GM21723 (cell line): ENCODE results near the gene FREM2.

Experiments used
- ATAC-seq: cut with Tn5 transposase; IDR thresholded peaks from one replicate; pipeline ENCODE4 v1.9.1; 2021; ENCODE audit warnings: mild to moderate bottlenecking, moderate library complexity; ENCODE audit not compliant: unreplicated experiment

FREM2 gene

DNA sequence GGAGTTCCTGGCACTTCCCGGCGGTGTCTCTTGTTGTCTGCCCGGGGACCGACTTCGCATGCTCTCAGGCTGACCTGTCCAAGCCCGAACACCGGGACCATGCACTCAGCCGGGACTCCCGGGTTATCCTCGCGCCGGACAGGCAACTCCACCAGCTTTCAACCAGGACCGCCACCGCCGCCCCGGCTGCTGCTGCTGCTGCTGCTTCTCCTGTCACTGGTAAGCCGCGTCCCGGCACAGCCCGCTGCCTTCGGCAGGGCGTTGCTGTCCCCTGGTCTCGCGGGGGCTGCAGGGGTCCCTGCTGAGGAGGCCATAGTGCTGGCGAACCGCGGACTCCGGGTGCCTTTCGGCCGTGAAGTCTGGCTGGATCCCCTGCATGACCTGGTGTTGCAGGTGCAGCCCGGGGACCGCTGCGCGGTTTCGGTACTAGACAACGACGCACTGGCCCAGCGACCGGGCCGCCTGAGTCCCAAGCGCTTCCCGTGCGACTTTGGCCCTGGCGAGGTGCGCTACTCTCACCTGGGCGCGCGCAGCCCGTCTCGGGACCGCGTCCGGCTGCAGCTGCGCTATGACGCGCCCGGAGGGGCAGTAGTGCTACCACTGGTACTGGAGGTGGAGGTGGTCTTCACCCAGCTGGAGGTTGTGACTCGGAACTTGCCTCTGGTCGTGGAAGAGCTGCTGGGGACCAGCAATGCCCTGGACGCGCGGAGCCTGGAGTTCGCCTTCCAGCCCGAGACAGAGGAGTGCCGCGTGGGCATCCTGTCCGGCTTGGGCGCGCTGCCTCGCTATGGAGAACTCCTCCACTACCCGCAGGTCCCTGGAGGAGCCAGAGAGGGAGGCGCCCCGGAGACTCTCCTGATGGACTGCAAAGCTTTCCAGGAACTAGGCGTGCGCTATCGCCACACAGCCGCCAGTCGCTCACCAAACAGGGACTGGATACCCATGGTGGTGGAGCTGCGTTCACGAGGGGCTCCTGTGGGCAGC is 661 bp downstream of the FREM2 start:
- no peak for ATAC-seq

GRCh38 chr13:38688674-38689073 is 1.8 kb downstream of the FREM2 start:
- no peak for ATAC-seq

DNA sequence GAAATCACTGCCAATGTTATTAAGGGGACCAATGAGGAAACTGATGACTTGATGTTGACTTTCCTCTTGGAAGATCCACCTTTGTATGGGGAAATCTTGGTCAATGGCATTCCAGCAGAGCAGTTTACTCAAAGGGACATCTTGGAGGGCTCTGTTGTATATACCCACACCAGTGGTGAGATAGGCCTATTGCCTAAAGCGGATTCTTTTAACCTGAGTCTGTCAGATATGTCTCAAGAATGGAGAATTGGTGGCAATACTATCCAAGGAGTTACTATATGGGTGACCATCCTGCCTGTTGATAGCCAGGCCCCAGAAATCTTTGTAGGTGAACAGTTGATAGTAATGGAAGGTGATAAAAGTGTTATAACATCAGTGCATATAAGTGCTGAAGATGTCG is 3.4 kb downstream of the FREM2 start:
- no peak for ATAC-seq

GRCh38 chr13:38693168-38693567 is 6.3 kb downstream of the FREM2 start:
- no peak for ATAC-seq

GRCh38 chr13:38693641-38694040 is 6.8 kb downstream of the FREM2 start:
- no peak for ATAC-seq

DNA sequence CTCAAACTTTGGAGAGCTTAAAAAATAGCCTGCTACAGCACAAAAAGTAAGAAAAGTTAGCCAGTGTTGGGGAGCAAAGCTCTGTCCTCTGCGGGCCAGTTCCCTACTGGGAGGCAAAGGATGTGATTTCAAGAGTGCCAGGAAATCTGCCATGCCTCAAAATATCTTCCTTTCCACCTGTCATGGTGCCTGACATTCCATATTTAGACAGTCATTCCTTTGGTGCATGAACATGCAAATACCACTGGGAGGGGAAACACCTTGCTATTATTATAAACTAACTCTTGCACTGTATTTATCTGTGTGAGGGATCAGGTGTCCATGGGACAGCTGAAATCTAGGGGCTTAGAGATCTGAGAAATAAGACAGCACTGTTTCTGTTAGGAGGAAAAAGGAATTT is 10.3 kb downstream of the FREM2 start:
- ATAC-seq: no peak

DNA sequence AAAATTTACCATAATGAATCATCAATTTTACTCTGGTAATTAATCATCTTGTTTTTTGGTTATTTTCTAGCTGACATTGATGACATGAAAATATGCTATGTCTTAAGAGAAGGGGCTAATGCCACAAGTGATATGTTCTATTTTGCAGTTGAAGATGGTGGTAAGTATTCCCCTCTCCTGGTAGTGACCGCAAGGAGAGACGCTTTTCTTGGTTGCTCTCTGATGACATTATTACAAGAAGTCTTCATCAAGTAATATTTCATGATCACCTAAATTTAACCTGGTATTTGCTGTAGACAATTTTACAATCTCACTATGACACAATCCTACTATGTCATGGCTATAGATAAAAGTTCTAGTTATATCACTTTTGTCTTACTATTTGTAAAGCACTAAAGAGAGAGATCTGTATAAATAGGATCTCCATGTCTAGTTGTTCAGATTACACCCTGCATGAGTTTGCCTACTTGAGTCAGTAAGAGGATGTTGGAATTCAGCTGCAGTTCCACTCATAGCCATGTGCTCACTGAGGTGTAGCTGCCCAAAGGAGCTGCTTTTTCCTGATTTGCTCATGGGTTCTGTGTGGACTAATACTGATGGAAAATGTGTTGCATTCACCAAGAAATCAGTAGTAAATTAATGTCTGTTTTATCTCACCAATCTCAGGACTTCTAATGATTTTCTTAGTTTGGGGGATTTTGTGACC is 10.9 kb downstream of the FREM2 start:
- ATAC-seq: no peak

DNA sequence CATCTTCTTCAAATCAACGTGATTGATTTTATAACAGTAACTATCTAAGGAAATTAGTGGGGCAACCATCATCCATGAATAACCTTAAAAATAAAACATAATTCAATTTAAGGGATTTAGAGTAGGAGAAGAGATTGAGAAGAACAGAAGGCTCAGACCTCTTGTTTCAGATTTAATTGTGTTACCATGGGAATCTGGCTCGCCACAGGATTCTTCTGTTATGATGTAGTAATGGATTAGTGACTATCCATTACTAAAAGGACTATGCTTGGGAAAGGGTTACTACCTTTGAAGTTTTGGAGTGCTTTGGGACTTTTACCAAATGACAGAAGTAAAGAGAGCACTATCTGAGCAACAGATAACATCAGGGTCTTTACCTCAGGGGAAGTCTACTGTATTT is 13.2 kb downstream of the FREM2 start:
- ATAC-seq: no peak

GRCh38 chr13:38702669-38703068 is 15.8 kb downstream of the FREM2 start:
- ATAC-seq: no peak

DNA sequence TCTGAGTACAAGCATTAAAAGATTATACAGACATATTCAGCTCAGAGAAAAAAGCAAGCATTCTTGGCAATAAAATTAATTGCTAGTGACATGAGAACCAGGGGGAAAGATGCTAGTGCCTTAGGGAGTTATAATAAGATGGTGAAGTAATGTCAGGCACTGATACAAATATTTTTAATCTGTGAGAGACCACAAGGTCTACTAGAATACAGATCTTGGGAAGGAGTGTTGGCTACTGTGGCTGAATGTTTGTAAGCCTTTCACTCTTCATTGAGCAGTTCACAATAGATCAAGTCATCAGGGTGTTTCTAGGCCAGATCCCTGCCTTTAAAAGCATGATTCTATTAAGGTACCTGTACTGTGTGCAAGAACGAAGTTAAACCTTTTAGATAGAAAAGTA is 16.4 kb downstream of the FREM2 start:
- ATAC-seq: no peak

DNA sequence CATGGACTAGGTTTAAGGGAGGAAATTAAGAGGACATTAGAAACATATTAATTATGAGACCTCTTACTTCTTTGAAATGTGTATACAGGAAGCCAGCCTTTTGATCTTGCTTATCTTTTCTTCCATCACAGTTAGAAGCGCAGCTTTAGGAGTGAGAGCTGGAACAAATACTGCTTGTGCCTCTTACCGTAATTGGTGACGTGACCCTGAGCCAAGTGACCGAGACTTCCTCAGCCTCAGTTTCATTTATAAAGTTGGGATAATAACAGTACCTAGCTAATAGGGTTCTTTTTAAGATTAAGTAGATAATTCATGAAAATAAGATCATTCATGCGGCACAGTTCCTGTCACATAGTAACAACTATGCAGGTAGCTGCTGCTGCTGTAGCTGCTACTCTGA is 18.5 kb downstream of the FREM2 start:
- ATAC-seq: no peak

DNA sequence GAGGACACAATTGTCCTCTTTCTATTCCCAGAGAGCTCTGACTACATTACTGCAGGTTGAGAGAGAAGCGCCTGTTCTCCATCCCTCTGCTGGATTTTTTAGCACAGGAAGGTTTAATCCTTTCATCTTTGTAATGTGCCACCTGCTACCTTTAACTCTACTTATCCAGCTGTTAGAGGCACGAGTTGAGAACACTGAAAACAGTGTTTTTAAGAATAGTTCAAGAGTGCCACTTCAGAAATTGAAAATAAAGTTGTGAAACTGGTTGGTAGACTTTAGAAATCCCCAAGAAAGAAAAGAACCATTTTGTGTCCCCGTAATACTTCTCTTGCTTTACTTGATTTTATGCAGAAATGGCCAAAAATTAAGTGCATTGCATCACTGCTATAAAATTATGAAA is 20.6 kb downstream of the FREM2 start:
- ATAC-seq: no peak

DNA sequence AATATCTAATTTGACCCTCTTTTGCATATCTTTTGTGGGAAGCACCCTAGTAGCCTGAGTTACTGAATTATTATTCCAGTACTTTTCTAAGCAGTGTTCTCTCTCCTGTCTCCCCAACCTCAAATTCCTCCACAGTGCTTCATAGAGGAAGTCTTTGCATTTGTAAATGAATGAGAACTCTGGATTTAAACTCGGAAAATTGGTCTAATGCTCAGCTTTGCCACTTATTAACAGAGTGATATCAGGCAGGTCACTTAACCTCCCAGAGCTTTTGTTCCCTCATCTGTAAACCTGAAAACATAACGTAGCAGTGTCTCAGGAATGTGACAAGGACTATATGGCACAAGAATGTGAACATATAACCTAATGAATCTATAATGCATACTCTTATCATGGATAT is 26.2 kb downstream of the FREM2 start:
- ATAC-seq: no peak

- no peak for ATAC-seq
Measured at GRCh38 chr13:38718374-38718773, 31.5 kb downstream of the FREM2 start.

DNA sequence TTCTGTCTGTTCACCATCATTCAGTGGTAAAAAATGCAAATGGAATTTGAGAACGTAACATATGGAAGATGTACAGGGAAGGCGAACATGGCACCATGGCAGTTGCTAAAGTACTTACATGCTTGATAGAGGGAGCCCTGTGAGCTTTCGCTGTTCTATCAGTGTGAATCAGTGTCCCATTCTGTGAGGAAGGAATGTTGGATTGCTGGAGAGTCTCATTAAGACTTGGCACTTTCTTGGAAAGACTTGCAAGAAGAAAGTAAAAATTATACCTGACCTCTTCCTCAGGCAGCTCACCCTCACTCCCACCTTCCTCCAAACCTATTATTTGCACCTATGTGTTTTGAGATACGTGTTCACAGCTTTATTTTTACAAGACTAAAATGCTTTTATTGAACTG is 43.5 kb downstream of the FREM2 start:
- ATAC-seq: no peak

DNA sequence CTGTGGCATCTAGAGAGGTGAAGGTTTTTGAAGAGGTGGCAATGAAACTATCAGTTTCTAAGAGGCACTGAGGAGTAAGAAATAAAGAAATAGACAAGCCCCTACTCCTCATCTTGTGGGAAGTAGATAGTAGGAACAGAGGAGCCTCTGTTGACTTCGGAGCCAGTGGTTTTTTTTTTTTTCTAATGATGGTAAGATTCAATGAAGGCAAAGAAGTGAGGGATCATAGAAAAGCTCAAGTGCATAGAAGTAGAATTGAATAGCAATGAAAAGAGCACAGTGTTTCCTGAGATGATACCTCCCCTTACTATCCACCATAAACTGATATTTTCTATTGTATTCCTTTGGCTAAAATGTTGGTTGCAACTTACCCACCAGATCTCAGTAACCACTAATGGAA is 46.3 kb downstream of the FREM2 start:
- no peak for ATAC-seq

DNA sequence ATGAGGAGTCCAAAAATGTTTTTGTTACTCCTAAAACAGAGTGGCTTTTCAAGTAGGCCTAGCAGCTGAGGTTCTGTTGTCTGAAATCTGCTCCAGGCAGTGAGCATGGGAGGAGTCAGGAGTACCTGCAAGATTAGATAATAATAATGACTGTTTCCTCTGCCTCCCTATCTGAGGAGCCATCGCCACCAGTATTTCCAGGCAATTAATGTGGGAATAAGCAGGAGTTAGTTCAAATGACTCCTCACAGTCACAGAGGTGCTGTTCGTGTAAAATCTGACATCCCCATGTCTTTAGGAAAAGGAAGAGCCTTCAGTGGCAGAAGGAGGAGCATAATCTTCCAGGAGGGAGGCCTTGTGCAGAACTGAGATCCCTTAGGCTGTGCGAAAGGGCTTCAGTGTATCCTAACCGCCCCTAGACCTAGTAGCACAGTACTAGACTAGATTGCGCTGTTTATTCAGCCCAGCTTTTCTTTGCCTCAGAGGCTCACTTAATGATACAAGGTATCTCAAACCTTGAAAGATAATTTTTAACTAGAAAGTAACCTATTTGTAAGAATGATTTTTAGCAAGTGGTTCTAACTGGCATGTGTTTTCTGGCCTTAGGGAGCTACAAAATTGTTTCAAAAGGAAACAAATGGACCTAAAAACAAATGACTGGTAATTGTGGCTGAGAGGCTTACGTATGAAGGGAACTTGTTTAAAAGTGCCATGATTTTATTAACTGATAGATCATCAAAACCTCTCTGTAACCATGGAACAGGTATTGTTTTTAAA is 49.0 kb downstream of the FREM2 start:
- no peak for ATAC-seq

- no peak for ATAC-seq
Measured at GRCh38 chr13:38743466-38743865, 56.6 kb downstream of the FREM2 start.

GRCh38 chr13:38752686-38753085 is 65.8 kb downstream of the FREM2 start:
- no peak for ATAC-seq

GRCh38 chr13:38753878-38754277 is 67.0 kb downstream of the FREM2 start:
- no peak for ATAC-seq

DNA sequence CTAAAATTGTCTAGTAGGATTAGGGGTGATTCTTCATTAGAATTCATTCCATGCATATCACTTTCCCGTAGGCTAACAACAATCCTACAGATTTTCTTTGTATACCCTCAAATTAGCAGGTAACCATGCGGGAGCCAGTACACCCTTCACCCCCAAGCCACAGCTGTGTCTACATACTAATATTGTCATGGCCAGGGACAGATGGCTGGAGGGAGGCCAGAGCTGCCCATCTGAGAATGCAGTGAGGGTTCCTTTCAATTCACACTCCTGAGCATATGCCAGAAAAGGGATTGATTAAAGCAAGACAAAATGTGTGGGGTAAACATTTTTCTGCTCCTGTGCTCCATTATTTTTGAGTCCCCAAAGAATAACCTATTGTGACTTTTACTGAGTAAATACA is 68.9 kb downstream of the FREM2 start:
- ATAC-seq: no peak
